CD14-positive monocyte (primary cell): ENCODE results near the gene TEAD4. TPM values are rescaled to one million over a fixed set of nuclear protein-coding genes. Genes with fewer than 3 reads are reported as not detected.

Experiments used
- DNase-seq, 3 donors: peaks; one replicate each; pipeline ENCODE4 v3.0.0-alpha.2; 2011 to 2022
- H2AFZ ChIP-seq: 2 replicates; pipeline ENCODE4 v1.6.0; 2012; ENCODE audit warnings: mild to moderate bottlenecking, low read depth, low read length, inconsistent platforms; ENCODE audit not compliant: insufficient read depth, poor library complexity, severe bottlenecking
- H3K27ac ChIP-seq, 2 donors: 1 replicate in 1 of 2; 2 replicates in 1 of 2; pipeline ENCODE4 v1.5.1; 2012 to 2013; ENCODE audit warnings: low read length in 2 of 2, control low read depth in 1 of 2, inconsistent platforms in 1 of 2, low read depth in 1 of 2, mild to moderate bottlenecking in 1 of 2
- H3K27me3 ChIP-seq, 2 donors: one replicate each; pipeline versions ENCODE4 v1.6.0 to v1.6.1; 2011 to 2013; ENCODE audit warnings: low read length in 2 of 2; ENCODE audit not compliant: control insufficient read depth in 2 of 2, insufficient read depth in 2 of 2
- H3K36me3 ChIP-seq, 2 donors: replicated peaks in 1 of 2; 1 replicate in 1 of 2; 2 replicates in 1 of 2; pipeline versions ENCODE4 v1.5.1 to v1.6.1; 2012 to 2013; ENCODE audit warnings: low read length in 2 of 2, control low read depth in 1 of 2, inconsistent platforms in 1 of 2, mild to moderate bottlenecking in 1 of 2; ENCODE audit not compliant: insufficient read depth in 2 of 2, control insufficient read depth in 1 of 2
- H3K4me1 ChIP-seq, 2 donors: 1 replicate in 1 of 2; 2 replicates in 1 of 2; pipeline versions ENCODE4 v1.5.1 to v1.6.1; 2012 to 2013; ENCODE audit warnings: low read length in 2 of 2, control low read depth in 1 of 2, inconsistent platforms in 1 of 2, mild to moderate bottlenecking in 1 of 2, moderate library complexity in 1 of 2; ENCODE audit not compliant: insufficient read depth in 2 of 2, control insufficient read depth in 1 of 2
- H3K4me2 ChIP-seq: replicated peaks from 2 replicates; pipeline ENCODE3; 2012; ENCODE audit warnings: low read length, moderate library complexity, mild to moderate bottlenecking; ENCODE audit not compliant: poor library complexity, severe bottlenecking; ENCODE audit errors: extremely low read depth
- H3K4me3 ChIP-seq, 3 experiments: fragments of 200-600 bp in 1 of 3; sonication (generic) in 1 of 3; replicated peaks in 1 of 3; 1 replicate in 2 of 3; 2 replicates in 1 of 3; pipeline ENCODE4 v1.5.1; 2011 to 2013; ENCODE audit warnings: low read length in 3 of 3, mild to moderate bottlenecking in 3 of 3, control low read depth in 2 of 3, low read depth in 2 of 3, inconsistent platforms in 1 of 3, moderate library complexity in 1 of 3
- H3K79me2 ChIP-seq: 2 replicates; pipeline ENCODE4 v1.6.0; 2012; ENCODE audit warnings: mild to moderate bottlenecking, control low read depth, inconsistent platforms, low read length, moderate library complexity; ENCODE audit not compliant: insufficient read depth
- H3K9ac ChIP-seq: 2 replicates; pipeline ENCODE4 v1.6.0; 2017; ENCODE audit warnings: low read length, mild to moderate bottlenecking; ENCODE audit not compliant: insufficient read depth, poor library complexity, severe bottlenecking
- H3K9me3 ChIP-seq, 2 donors: replicated peaks in 1 of 2; 1 replicate in 1 of 2; 2 replicates in 1 of 2; pipeline versions ENCODE4 v1.5.1 to v1.6.1; 2012 to 2013; ENCODE audit warnings: low read length in 2 of 2, control low read depth in 1 of 2; ENCODE audit not compliant: control insufficient read depth in 1 of 2, insufficient read depth in 1 of 2
- H4K20me1 ChIP-seq: 2 replicates; pipeline ENCODE4 v1.6.0; 2012; ENCODE audit warnings: mild to moderate bottlenecking, low read length, control low read depth, moderate library complexity; ENCODE audit not compliant: insufficient read depth
- H3K27ac Mint-ChIP-seq, 7 donors: one replicate each; pipeline ENCODE4 v1.8.0; 2020; ENCODE audit warnings: mild to moderate bottlenecking in 7 of 7, mixed read lengths in 7 of 7, moderate library complexity in 6 of 7, inconsistent platforms in 2 of 7
- H3K27me3 Mint-ChIP-seq, 3 donors: one replicate each; pipeline ENCODE4 v1.8.0; 2021 to 2022; ENCODE audit warnings: low read depth in 3 of 3, mild to moderate bottlenecking in 3 of 3, mixed read lengths in 3 of 3, moderate library complexity in 3 of 3, inconsistent platforms in 1 of 3
- H3K36me3 Mint-ChIP-seq, 2 donors: one replicate each; pipeline ENCODE4 v1.8.0; 2020; ENCODE audit warnings: mixed read lengths in 2 of 2, inconsistent platforms in 1 of 2, mild to moderate bottlenecking in 1 of 2
- H3K4me1 Mint-ChIP-seq: one replicate; pipeline ENCODE4 v1.8.0; 2020; ENCODE audit warnings: mild to moderate bottlenecking, mixed read lengths
- H3K4me3 Mint-ChIP-seq, 2 donors: one replicate each; pipeline ENCODE4 v1.8.0; 2020; ENCODE audit warnings: mild to moderate bottlenecking in 2 of 2, mixed read lengths in 2 of 2, moderate library complexity in 1 of 2
- H3K9me3 Mint-ChIP-seq, 7 donors: one replicate each; pipeline ENCODE4 v1.8.0; 2020 to 2022; ENCODE audit warnings: mixed read lengths in 7 of 7, mild to moderate bottlenecking in 6 of 7, moderate library complexity in 6 of 7, inconsistent platforms in 2 of 7
- WGBS: methylation state at CpG from one replicate; pipeline ENCODE4 v1.1.5; 2013; ENCODE audit warnings: missing lambda C conversion rate; ENCODE audit not compliant: insufficient coverage; 5-methylcytosine and 5-hydroxymethylcytosine counted together
- intact Hi-C, 2 donors: fragments of 100-400 bp; cut with micrococcal nuclease; formaldehyde crosslinking; loops; one replicate each; pipeline versions ENCODE4 v1.15.0 to v1.15.1; 2023
- polyA plus RNA-seq, 3 donors: library from polyadenylated mRNA; depleted of rRNA in 1 of 3; unstranded in 2 of 3; stranded (reverse) in 1 of 3; fragments of 300-500 nt in 2 of 3; fragments of >200 nt in 1 of 3; fragmentation: Illumina TruSeq in 2 of 3; gene quantifications; 1 replicate in 2 of 3; 2 replicates in 1 of 3; pipeline ENCODE4 v1.2.3, GENCODE V29; 2012 to 2021
- TF ChIP-seq, protein P1 (sequence below): fragments of 200-600 bp; IDR thresholded peaks from one replicate; pipeline ENCODE4 v1.8.0; 2022; ENCODE audit warnings: antibody characterized with exemption, mild to moderate bottlenecking

The TEAD4 gene
- polyA plus RNA-seq, 3 donors, result not detected

DNA sequence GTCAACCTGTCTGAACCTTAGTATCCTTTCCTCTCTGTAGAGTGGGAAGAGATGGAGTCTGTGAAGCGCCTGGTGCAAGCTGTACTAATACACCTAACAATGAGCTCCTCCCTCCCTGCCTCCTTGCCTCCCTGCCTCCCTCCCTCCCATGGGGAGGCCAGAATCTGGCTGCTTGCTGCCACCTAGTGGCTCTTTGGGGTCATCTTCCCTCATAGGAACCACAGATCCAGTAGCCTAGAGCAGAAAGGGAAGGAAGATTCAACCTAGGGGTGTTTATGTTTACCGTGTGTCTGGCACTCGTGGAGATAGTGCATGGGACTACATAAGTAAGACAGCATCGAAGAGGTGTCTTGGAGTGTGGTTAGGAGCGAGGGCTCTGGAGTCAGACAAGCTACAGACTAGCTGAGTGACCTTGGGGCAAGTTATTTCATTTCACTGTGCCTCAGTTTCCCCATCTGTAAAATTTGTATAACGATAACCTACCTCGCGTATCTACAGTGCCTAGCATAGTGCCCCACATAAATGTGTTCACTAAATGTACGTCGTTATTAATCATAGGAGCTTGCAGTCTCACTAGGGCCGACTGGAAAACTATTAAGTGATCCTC, 82.5 kb downstream of the TEAD4 start:
- Mint-ChIP-seq H3K27ac (no peak overlapping the region), H3K36me3 (no peaks in the 10 kb centered on the region), H3K27me3 (peaks cover 2% of the 10 kb centered on the region in 3 donors), H3K4me1 (peaks cover 3% of the 10 kb centered on the region), H3K4me3 (no peak overlapping the region), H3K9me3 (peaks cover 0 to 2% (median 0%) of the 10 kb centered on the region in 7 donors)
- Histone ChIP-seq H3K9ac (no peak overlapping the region), H3K27me3 (no peaks in the 10 kb centered on the region), H3K36me3 (no peaks in the 10 kb centered on the region), H3K4me1 (no peaks in the 10 kb centered on the region), H3K79me2 (no peaks in the 10 kb centered on the region), H3K9me3 (no peaks in the 10 kb centered on the region), H3K4me3 (no peak overlapping the region), H3K27ac (no peak overlapping the region), H4K20me1 (no peaks in the 10 kb centered on the region), H3K4me2 (no peak overlapping the region), H2AFZ (no peak overlapping the region)
- TF ChIP-seq, protein P1, sequence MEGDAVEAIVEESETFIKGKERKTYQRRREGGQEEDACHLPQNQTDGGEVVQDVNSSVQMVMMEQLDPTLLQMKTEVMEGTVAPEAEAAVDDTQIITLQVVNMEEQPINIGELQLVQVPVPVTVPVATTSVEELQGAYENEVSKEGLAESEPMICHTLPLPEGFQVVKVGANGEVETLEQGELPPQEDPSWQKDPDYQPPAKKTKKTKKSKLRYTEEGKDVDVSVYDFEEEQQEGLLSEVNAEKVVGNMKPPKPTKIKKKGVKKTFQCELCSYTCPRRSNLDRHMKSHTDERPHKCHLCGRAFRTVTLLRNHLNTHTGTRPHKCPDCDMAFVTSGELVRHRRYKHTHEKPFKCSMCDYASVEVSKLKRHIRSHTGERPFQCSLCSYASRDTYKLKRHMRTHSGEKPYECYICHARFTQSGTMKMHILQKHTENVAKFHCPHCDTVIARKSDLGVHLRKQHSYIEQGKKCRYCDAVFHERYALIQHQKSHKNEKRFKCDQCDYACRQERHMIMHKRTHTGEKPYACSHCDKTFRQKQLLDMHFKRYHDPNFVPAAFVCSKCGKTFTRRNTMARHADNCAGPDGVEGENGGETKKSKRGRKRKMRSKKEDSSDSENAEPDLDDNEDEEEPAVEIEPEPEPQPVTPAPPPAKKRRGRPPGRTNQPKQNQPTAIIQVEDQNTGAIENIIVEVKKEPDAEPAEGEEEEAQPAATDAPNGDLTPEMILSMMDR, result peak; percentile 67
- 67% methylated on average over 8 of the region's 11 CpGs for WGBS
- DNase-seq, result peak; percentile 42 to 50 (median 44)
- intact Hi-C loops, result loop anchor here in 1 of 2 donors (10.0 kb wide), 1 partner anchor 187 kb away; the partner anchor contains the start of gene TEX52

DNA sequence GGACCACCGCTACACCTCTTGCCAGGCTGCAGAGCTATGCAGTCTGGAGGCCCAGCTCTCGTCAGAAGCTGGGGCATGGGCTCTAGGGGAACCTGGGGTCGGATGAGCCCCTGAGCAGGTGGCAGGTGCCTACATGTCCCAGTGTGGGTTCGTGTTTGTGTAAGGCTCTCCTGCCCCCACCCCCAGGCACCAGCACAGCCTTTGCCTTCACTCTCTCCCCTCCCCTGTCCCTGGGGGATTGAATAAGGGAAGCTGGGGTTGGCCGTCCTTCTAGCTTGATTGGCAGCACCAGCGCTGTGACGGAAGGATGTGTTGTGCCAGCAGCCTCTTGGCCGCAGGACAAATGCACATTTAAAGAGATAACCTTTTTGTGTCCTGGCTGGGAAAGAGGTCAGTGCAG, 83.2 kb downstream of the TEAD4 start:
- DNase-seq, result no peak
- H3K4me1 ChIP-seq, result no peaks in the 10 kb centered on the region
- no peak overlapping the region for H3K4me3 ChIP-seq
- peaks cover 3% of the 10 kb centered on the region for H3K4me1 Mint-ChIP-seq
- intact Hi-C loops, result loop anchor here in 1 of 2 donors (10.0 kb wide), 1 partner anchor 188 kb away; the partner anchor contains the start of gene TEX52
- H3K4me3 Mint-ChIP-seq, result no peak overlapping the region
- no peak overlapping the region for H3K4me2 ChIP-seq
- no peak overlapping the region for H2AFZ ChIP-seq
- peaks cover 2% of the 10 kb centered on the region in 3 donors for H3K27me3 Mint-ChIP-seq
- no peak overlapping the region for H3K27ac ChIP-seq
- no peaks in the 10 kb centered on the region for H3K36me3 ChIP-seq
- H3K36me3 Mint-ChIP-seq, result no peaks in the 10 kb centered on the region
- no peaks in the 10 kb centered on the region for H3K27me3 ChIP-seq
- no peak overlapping the region for H3K27ac Mint-ChIP-seq
- TF ChIP-seq, protein P1, result no peak
- 27% methylated on average over 3 of the region's 8 CpGs for WGBS
- H3K9ac ChIP-seq, result no peak overlapping the region
- peaks cover 0 to 2% (median 0%) of the 10 kb centered on the region in 7 donors for H3K9me3 Mint-ChIP-seq
- no peaks in the 10 kb centered on the region for H4K20me1 ChIP-seq
- no peaks in the 10 kb centered on the region for H3K9me3 ChIP-seq
- no peaks in the 10 kb centered on the region for H3K79me2 ChIP-seq
